ENCODE data around the gene FIS1. TPM values are rescaled to one million over a fixed set of nuclear protein-coding genes. Genes with fewer than 3 reads are reported as not detected.

FIS1 gene
- total RNA-seq, 4 donors from 2014 or later: 235 to 371 (median 348) TPM

GRCh38 chr7:101226721-101227120 is 18.2 kb downstream of the FIS1 start:
- H3K9me3 ChIP-seq: no peaks in the 10 kb centered on the region
- H3K27ac ChIP-seq: no peak overlapping the region
- peaks cover 0 to 91% (median 15%) of the 10 kb centered on the region in 3 donors for H3K36me3 ChIP-seq
- no peak for DNase-seq (ENCODE audit: low spot score in 2 of 2)
- H3K4me3 ChIP-seq: no peak overlapping the region
- 75 to 78% methylated on average over 9 of the region's 9 CpGs for WGBS, 2 donors
- TF ChIP-seq EP300 (IDR thresholded peaks at IDR 0.05): no peak
- no peak for TF ChIP-seq POLR2A (IDR thresholded peaks at IDR 0.05)
- TF ChIP-seq CTCF (IDR thresholded peaks at IDR 0.05): no peak
- no peaks in the 10 kb centered on the region for H3K27me3 ChIP-seq
- peaks cover 0 to 5% (median under 1%) of the 10 kb centered on the region in 4 donors for H3K4me1 ChIP-seq

GRCh38 chr7:101225650-101226049 is 19.2 kb downstream of the FIS1 start:
- Histone ChIP-seq H3K4me3 (no peak overlapping the region), H3K4me1 (peaks cover 0 to 12% (median 0%) of the 10 kb centered on the region in 4 donors), H3K27me3 (no peaks in the 10 kb centered on the region), H3K36me3 (peaks cover 0 to 93% (median 15%) of the 10 kb centered on the region in 3 donors), H3K9me3 (no peaks in the 10 kb centered on the region), H3K27ac (no peak overlapping the region)
- no peak for TF ChIP-seq CTCF (IDR thresholded peaks at IDR 0.05)
- DNase-seq (ENCODE audit: low spot score in 2 of 2): no peak
- 99 to 100% methylated on average over 6 of the region's 6 CpGs for WGBS, 2 donors

- Histone ChIP-seq H3K36me3 (peaks cover 0 to 72% (median 15%) of the 10 kb centered on the region in 3 donors), H3K4me3 (no peak overlapping the region), H3K27me3 (no peaks in the 10 kb centered on the region), H3K9me3 (no peaks in the 10 kb centered on the region), H3K4me1 (peaks cover 0 to 33% (median 14%) of the 10 kb centered on the region in 4 donors), H3K27ac (no peak overlapping the region)
- WGBS, 2 donors: 86 to 92% methylated on average over 13 to 15 of the region's 15 CpGs
- TF ChIP-seq EP300 (IDR thresholded peaks at IDR 0.05) (no peak), CTCF (IDR thresholded peaks at IDR 0.05) (no peak), POLR2A (IDR thresholded peaks at IDR 0.05) (no peak)
- no peak for DNase-seq (ENCODE audit: low spot score in 2 of 2)
Observed at GRCh38 chr7:101223528-101223927, 21.4 kb downstream of the FIS1 start.

GRCh38 chr7:101222275-101222830 is 22.5 kb downstream of the FIS1 start:
- DNase-seq (ENCODE audit: low spot score in 2 of 2): no peak
- peaks cover 0 to 63% (median 11%) of the 10 kb centered on the region in 3 donors for H3K36me3 ChIP-seq
- no peaks in the 10 kb centered on the region for H3K9me3 ChIP-seq
- TF ChIP-seq POLR2A (IDR thresholded peaks at IDR 0.05): no peak
- TF ChIP-seq CTCF (IDR thresholded peaks at IDR 0.05): no peak
- TF ChIP-seq EP300 (IDR thresholded peaks at IDR 0.05): no peak
- 86 to 87% methylated on average over 27 of the region's 27 CpGs for WGBS, 2 donors
- H3K4me1 ChIP-seq: peaks cover 0 to 35% (median 16%) of the 10 kb centered on the region in 4 donors
- no peaks in the 10 kb centered on the region for H3K27me3 ChIP-seq
- no peak overlapping the region for H3K27ac ChIP-seq
- no peak overlapping the region for H3K4me3 ChIP-seq

- H3K4me1 ChIP-seq: peaks cover 0 to 49% (median 26%) of the 10 kb centered on the region in 4 donors
- no peak for DNase-seq (ENCODE audit: low spot score in 2 of 2)
- peaks cover 0 to 51% (median 11%) of the 10 kb centered on the region in 3 donors for H3K36me3 ChIP-seq
- TF ChIP-seq CTCF (IDR thresholded peaks at IDR 0.05) (no peak), EP300 (IDR thresholded peaks at IDR 0.05) (no peak), POLR2A (IDR thresholded peaks at IDR 0.05) (no peak)
- WGBS, 2 donors: 87 to 88% methylated on average over 5 of the region's 5 CpGs
- no peaks in the 10 kb centered on the region for H3K9me3 ChIP-seq
- no peak overlapping the region for H3K27ac ChIP-seq
- no peaks in the 10 kb centered on the region for H3K27me3 ChIP-seq
- H3K4me3 ChIP-seq: no peak overlapping the region
Observed at GRCh38 chr7:101220295-101220694, 24.6 kb downstream of the FIS1 start.

All from tibial nerve (tissue), 4 donors.